HG03521 (cell line): Measurements from ENCODE around the gene KIF2A.
A peak's percentile ranks its signal among the peaks of the same experiment; 100 is the strongest.

ENCODE experiments used
- ATAC-seq: cut with Tn5 transposase; IDR thresholded peaks from one replicate; pipeline ENCODE4 v1.9.1; 2021; ENCODE audit warnings: mild to moderate bottlenecking, moderate library complexity; ENCODE audit not compliant: unreplicated experiment

KIF2A gene

DNA sequence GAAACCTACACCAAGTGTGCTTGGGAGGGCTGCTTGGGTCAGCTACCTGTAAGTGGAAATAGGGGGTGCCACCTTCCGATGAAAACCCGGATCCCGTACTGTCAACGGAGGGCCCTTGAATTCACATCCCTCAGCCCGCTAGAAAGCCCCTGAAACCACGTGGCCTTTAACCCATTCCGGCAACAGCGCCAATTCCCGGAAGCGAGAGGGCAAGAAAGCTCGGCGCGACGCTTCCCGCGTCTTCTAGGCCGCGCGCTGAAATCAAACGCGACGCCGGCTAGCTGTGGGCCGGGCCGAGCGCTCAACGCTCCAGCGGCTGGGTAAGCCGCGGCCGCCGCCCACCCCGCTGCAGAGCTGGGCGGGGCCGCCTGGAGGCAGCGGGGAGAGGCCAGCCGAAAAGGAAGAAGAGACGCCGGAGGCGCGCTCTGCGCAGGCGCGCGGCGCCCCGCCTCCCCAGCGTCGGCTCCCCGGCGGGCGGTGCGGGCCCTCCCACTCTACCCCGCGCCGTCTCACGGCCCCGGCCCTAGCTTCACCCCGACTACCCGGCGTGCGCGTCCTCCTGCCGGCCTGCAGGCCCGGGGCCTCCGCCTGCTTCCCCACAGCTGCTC, at the start of gene KIF2A:
Gene KIF2A (plus strand): TSS at position 492 of the 608 bp plus-strand sequence. CDS start 267 bp downstream, outside the sequence.
- ATAC-seq, result peak; percentile 91

DNA sequence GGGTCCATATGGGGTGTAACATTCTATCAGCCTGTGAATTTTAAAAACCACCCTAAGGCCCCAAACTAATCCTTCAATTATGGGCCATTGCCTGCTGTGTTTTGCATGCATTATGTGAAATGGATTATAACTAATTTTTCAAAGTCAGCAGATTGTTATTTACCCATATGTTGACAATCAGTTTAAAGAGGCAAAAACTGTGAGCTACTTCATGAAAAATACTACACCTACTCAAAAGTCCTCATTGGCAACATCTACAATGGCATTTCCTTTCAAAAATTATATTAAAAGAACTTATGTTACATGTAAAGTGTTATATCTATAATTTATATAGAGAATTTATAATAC, 49.0 kb upstream of the KIF2A start:
- no peak for ATAC-seq

DNA sequence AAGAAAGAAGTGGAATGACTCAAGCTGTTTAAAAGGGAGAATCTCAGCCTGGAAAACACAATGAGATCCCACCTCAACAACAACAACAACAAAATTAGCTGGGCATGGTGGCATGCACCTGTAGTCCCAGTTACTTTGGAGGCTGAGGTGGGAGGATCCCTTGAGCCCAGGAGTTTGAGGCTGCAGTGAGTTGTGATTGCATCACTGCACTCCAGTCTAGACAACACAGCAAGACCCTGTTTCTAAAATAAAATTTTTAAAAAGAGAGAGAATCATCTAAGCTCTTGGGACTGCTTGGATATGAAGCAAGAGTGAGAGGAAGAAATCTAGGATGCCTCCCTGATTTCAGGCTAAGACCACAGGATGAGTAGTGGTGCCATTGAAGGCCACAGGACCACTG, 47.4 kb upstream of the KIF2A start:
- ATAC-seq, result no peak

DNA sequence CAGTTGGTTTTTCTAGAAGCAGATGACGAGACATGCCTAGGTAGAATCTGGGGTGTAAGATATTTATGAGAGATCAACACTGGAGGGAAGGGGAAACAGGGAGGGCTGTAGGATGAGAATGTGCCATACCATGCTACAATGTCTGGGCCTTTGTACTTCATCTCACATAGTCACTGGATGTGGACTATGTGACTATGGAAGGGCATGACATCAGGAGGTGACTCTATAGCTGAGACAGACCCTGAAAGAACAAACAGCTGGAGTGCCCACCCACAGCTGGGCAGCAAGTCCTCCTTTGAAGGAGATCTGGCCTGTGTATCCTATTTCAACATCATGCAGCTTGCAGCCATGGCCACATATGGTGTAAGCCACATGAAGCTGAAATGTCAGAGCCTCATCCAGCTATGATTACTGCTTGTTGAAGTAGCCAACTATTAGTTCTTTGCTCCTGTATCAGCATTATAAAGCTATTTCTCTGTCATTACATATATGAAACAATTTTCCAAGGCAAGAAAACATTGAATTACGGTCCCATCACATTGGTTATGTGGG, 46.2 kb upstream of the KIF2A start:
- no peak for ATAC-seq

DNA sequence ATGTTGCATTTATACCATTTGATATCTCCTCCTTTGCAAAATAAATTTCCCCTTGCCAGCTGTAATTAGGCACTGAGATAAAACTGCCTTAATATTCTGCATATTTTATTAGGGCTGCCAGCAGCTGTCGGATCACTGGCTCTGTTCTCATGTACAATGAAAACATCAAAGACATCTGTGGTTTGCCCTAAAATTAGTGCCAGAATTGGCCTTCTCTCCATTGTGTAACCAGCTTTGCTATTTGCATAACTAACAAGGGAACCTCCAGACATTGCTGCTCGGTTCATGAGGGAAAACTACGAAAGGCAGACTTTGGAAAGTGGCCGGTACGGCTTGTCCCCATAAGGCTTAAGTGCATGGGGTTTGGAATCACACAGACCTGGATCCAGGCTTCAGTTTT, 45.5 kb upstream of the KIF2A start:
- no peak for ATAC-seq

DNA sequence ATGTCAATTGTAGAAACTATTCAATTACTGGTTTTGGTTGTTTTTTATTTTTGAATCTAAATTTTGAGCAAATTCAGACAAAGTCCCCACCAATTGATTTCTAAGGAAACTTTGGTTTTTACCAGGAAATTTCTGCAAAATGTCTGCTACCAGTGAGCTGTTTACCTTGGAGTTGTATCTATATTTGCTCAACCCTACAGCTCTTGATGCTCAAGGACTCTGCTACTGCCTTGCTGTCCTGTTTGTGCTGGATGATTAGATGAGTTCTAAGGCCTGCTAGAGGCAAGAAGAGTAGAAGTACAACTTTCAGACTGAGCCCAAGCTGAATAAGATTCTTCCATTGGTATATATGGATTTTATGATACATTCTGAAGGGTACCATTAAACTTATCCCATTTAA, 42.6 kb upstream of the KIF2A start:
- ATAC-seq, result no peak

DNA sequence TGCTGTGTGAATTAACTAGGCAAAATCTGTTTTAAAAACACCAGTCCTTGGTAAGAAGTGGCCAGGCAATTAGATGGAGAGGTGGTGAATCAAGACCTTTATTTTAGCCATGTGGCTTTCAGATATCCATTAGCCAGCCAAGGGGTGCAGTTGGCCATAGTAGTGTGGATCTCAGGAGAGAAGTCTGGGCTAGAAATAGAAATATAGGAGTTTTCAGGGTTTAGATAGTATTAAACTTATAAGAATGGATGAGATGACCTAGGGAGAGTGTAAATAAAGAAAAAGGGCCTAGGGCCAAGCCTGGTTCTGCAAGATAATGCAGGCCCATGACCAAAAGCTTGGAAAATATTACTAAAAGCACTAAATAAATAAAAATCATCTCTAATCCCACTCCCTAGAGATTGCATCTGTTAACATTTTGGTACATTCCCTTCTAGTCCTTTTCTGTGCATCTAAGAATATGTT, 40.3 kb upstream of the KIF2A start:
- ATAC-seq, result no peak

DNA sequence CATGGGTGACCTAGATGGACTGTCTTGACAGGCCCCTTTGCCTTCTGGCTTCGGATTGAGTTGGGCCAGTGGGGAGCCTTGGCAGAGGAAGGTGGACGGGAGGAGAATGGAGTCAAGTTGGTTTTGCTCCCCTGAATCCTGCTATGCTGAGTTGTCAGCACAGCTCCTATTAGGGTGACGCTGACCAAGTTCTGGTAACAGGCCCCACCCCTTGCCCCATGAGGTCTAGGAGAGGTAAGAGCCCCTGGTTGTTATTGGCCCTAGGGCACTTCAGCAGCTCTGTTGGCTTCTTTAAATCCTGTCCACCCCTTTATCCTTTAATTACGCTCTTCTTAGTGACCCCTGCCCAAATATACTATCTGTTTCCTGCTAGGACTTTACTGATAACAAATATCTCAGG, 39.4 kb upstream of the KIF2A start:
- ATAC-seq, result no peak

DNA sequence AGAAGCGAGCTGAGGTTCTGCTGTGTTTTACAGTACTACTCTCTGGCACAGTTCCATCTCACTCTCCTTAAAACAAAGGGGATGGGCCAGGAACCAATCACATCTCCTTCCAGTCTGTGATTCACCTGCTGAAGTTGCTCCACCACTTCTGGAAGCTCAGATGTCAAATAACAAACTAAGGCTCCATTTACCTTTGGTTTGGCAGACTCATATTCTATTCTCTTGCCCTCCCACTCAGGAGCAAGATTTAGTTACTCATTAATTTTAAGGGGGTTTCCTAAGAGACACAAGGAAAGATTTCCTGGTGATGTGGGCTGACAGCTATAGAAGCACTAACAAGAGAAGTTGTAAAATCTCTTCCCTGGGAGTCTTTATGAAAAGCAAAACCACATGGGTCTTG, 37.8 kb upstream of the KIF2A start:
- no peak for ATAC-seq

DNA sequence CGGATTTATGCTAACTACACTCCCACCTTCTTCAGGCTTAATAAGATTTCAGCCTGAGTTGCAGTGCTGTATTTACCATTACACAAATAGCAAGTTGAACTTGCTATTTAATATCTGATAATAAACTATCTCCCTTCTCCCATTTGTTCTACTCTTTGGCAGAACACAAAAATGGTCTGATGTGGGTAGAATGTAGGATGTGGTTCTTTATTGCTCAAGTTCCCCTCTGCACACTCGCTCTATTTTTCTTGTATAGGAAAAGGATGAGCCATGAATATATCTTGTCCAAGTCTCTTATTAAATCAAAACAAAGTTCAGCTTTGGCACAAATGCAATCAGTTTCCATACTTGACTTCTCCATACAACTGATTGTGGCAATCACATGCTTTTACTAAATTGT, 37.2 kb upstream of the KIF2A start:
- ATAC-seq, result no peak

DNA sequence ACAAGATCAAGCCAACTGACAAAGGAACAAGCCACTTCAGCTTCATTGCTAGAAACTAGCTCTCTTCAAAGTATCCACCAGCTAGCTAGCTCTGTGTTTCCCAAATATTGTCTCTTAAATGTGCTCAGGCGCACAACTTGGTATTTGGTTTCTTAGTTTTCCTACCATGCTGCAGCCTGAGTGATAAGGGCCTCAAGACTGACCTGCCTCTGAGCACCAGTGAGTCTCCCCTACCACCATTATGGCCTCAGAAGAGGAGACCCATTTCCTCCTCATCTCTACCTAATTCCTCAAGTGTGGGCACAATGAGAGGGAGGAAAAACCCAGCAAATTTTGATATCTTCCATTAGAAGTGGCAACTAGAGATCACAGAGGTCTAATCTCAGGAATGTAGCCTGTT, 34.6 kb upstream of the KIF2A start:
- ATAC-seq, result no peak

DNA sequence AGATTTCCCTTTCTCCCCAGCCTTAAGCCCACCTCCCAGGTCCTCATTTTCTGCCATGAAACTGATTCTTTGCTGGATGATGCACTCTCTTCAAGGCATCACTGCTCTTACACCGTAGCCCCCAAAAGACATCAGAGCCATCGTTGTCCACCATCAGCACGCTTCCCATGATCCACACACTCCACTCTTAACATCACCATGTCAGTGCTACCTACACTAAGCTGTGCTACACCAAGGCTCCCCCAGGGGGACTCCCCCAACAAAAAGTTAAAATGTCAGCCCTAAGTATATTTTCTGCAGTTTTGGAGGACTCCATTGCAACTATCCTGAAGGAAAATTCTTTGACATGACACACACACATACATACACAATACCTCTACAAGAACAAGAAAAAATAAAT, 34.1 kb upstream of the KIF2A start:
- ATAC-seq, result no peak

DNA sequence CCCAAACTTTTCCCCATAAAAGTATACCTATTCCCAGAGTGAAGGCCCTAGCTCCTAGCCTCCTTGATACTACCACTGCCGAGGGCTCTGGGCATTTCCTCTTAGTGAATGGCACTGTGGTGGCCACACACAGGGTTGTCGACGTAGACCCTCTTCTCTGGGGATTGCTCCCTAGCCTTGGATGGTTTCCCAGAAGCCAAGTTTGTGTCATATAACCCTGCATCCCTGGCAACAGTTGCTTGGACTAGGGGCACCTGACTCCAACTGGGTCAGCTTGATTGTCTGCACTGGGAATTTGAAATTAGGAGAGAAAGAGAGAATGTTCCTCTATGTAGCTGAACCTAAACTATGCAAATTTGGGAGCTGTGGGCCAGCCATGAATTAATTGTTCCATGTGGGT, 32.3 kb upstream of the KIF2A start:
- ATAC-seq, result no peak

DNA sequence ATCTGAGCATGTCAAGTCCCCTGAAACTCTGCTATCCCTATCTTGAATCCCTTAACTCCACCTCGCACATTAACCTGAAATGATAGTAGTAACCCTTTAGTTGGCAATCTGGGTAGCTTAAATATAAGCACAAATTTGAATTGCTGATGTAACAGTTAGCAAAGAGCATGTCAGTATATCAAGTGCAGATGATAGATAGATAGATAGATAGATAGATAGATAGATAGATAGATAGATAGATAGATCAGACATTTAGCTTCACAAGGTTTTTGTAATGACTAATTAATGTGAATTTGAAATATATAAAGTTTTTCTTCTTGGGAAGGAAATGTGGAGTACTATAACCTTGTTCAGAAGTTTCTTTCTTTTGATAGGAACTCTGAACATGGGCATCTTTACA, 30.4 kb upstream of the KIF2A start:
- ATAC-seq, result no peak

DNA sequence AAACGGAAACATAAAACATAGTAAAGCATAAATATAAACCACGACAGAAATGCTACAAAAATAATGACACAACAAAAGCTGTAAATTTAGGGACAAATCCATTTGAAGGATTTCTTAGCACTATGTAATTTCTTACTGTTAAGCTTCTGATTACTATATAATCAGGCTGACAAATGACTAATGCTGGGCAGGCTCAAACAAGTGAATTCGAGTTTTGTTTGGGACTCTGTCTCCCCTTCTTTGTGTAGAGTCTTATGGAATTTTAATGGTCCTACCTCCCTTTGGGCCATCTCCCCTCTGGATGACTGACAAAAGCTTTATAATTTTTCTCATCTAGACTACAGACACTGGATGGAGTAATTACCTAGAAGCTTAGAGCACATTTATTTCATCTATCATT, 24.6 kb upstream of the KIF2A start:
- no peak for ATAC-seq

DNA sequence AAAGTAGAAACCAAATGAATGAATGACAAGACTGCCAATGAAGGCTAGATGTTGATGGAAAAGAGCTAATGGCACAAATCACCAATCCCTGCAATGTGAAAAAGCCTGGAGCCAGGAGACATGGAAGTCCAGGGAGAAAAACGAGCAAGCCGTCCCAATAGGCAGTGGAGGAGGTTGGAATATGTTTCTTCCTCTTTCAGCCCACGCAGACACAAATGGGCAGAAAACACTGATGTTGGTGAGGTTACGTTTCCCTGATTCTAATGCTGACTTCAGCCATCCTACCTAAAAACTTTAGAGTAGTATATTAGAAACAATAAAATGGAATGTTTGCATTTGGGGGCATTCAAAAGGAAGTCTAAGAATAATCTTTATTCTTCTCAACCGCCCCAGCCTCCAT, 23.9 kb upstream of the KIF2A start:
- ATAC-seq, result no peak

DNA sequence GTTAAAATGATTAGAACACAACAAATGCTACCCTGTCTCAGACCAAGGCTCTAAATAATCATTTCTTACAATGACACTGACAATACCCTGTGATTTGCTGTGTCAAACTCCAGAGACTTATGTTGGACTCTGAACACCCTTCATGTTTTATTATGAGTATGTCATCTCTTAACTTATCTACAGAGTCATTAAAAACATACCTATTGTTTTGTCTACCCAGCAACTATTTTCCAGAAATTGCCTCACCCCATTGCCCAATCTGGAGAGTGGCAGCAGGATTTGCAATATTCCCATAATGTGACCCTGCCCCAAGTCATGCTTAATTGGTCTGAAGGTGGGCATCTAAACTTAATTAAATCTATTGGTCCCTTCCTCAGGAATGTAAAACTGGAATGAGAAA, 23.0 kb upstream of the KIF2A start:
- no peak for ATAC-seq

DNA sequence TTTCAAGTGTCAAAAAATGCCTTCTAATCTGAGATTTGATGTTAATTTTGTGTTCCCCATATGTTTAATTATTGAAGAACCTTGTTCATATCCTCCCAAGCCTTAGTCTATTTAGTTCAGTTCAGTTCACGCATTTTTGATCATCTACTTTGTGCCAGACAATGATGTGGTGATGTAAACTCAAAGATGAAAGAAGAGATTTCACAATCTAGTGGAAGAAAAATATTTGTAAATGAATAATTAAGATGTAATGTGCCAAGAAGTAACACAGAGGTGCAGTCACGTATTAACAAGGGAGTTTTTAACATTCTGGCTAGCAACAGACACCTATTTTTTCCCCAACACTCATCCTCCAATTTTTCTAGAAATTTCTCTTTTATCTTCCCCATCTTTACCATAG, 22.1 kb upstream of the KIF2A start:
- no peak for ATAC-seq

DNA sequence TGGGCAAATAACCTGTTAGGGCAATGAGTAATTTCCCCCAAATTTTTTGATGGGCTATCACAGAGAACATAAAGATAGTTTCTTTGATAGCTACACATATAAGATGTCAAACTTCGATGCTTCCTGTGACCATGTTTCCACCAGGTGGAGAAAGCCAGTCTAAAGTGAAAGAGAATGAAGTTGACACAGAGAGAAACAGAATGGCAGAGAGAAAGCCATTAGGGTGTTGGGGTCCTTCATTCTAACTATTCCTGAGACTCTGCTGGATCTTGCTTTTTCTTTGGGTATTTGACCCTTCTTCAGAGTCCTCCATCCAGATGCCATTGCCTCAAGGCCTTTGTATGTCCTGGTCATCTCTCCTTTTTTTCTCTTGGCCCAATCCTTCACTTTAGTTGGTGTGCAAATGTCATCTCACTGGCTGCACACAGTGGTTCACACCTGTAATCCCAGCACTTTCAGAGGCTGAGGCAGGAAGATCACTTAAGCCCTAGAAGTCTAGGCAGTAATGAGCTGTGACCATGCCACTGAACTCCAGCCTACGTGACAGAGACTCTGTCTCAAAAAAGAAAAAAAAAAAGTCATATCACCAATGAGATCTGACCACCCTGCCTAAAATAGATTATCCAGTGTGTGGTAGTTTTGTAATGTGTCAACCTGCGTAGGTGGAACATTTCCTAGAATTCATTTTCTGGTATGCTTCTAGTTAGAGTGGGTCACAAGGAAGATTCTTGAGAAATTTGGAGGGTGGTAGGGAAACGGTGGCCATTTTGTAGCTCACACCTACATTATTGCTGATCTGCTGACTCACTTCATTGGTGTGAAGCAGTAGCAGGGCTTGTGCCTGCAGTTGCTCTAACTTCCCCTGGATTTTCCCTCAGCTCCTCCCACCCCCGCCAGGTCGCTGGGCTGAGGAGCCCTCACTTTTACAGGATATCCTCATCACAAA, 20.8 kb upstream of the KIF2A start:
- peak; percentile 65 for ATAC-seq

DNA sequence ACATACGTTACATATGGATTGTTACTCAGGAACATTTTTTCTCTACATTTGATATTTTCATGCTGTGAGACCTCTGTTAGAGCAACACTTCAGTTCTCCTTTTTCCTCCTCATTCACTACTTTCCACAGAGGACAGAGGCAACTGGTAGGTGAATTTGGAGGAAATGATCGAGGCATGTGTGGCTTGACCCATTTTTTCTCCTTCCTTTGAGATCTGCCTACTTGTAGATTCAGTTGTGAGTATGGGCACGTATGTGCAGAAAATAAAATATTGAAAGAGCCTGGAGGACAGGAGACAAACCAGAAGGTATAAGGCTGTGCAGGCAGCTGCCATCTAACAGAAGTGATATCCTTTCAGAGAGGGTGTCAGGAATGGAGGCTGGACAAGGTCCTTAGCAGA, 19.2 kb upstream of the KIF2A start:
- ATAC-seq, result no peak

DNA sequence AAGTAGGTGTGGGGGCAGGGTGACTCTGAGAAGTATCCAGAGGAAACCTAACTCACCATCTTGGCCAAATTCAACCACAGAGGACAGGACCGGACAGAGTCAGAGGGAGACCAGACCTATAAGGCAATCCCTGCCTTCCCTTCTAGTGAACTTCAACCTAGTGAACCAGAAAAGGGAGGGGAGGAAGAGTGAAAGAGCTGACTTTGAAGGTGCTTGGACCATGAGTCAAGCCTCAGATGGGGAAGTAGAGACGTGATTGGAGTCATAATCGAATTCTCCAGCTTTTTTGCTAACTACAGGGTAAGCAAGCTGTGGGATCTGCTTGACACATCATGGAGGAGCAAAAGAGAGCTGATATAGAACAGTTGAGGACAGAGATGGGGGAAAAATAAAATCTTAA, 18.8 kb upstream of the KIF2A start:
- no peak for ATAC-seq

DNA sequence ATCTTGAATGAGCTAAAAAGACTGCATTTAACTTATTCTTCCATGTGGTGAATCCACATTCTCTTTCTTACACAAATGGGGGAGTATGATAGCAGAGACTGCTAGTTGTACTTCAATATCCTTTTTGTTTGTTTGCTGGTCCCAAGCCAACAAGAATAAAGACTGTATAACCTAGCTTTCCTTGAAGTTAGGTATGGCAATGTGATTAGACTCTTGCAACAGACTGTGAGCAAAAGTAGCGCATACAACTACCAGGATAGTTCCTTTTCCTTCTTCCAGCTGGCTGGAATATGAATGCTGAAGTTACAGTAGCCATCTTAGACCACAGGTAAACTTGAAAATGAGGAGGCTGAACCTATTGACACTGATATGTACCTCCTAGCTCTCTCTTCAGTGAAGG, 17.9 kb upstream of the KIF2A start:
- no peak for ATAC-seq
